Activated T-helper 17 cell treated with anti-CD3 and anti-CD28 coated beads, Interleukin-2, amount 50 U/mL, for 72 hours (primary cell): Measurements from ENCODE around the gene GUCY2F. TPM values are rescaled to one million over a fixed set of nuclear protein-coding genes. Genes with fewer than 3 reads are reported as not detected.

Experiments used
- ATAC-seq: fragments of 150-1000 bp; cut with Tn5 transposase; replicated peaks from 2 replicates; pipeline ENCODE4 v1.10.0; 2021; ENCODE audit warnings: mild to moderate bottlenecking, moderate library complexity
- H3K27ac Mint-ChIP-seq: one replicate; pipeline ENCODE4 v1.8.0; 2022; ENCODE audit warnings: mixed read lengths
- H3K27me3 Mint-ChIP-seq: one replicate; pipeline ENCODE4 v1.8.0; 2022; ENCODE audit warnings: mixed read lengths
- H3K36me3 Mint-ChIP-seq: one replicate; pipeline ENCODE4 v1.8.0; 2022; ENCODE audit warnings: low read depth, mild to moderate bottlenecking, mixed read lengths
- H3K4me1 Mint-ChIP-seq: one replicate; pipeline ENCODE4 v1.8.0; 2022; ENCODE audit warnings: mixed read lengths
- H3K4me3 Mint-ChIP-seq: one replicate; pipeline ENCODE4 v1.8.0; 2022; ENCODE audit warnings: mild to moderate bottlenecking, mixed read lengths
- H3K9me3 Mint-ChIP-seq: one replicate; pipeline ENCODE4 v1.8.0; 2022; ENCODE audit warnings: mixed read lengths
- total RNA-seq, 2 donors: library from RNA; stranded (reverse); gene quantifications; one replicate each; pipeline ENCODE4 v1.2.3, GENCODE V29; 2022

Gene GUCY2F
- total RNA-seq, 2 donors from 2014 or later, result not detected

- Mint-ChIP-seq H3K9me3 (no peaks in the 10 kb centered on the region), H3K4me1 (no peaks in the 10 kb centered on the region), H3K27ac (no peak overlapping the region), H3K27me3 (no peaks in the 10 kb centered on the region), H3K36me3 (no peaks in the 10 kb centered on the region), H3K4me3 (no peak overlapping the region)
- no peak for ATAC-seq
These were observed 137.8 kb downstream of the GUCY2F start for GRCh38 chrX:109344101-109344500.

GRCh38 chrX:109343671-109344070 is 138.2 kb downstream of the GUCY2F start:
- no peak overlapping the region for H3K4me3 Mint-ChIP-seq
- no peak for ATAC-seq
- no peak overlapping the region for H3K27ac Mint-ChIP-seq
- no peaks in the 10 kb centered on the region for H3K9me3 Mint-ChIP-seq
- H3K4me1 Mint-ChIP-seq, result no peaks in the 10 kb centered on the region
- no peaks in the 10 kb centered on the region for H3K36me3 Mint-ChIP-seq
- no peaks in the 10 kb centered on the region for H3K27me3 Mint-ChIP-seq

- Mint-ChIP-seq H3K9me3 (no peaks in the 10 kb centered on the region), H3K27me3 (no peaks in the 10 kb centered on the region), H3K27ac (no peak overlapping the region), H3K4me1 (no peaks in the 10 kb centered on the region), H3K4me3 (no peak overlapping the region), H3K36me3 (no peaks in the 10 kb centered on the region)
- ATAC-seq, result no peak
These were observed 145.7 kb downstream of the GUCY2F start for GRCh38 chrX:109336141-109336540.

- no peaks in the 10 kb centered on the region for H3K27me3 Mint-ChIP-seq
- H3K4me3 Mint-ChIP-seq, result no peak overlapping the region
- H3K36me3 Mint-ChIP-seq, result no peaks in the 10 kb centered on the region
- H3K9me3 Mint-ChIP-seq, result no peaks in the 10 kb centered on the region
- no peak overlapping the region for H3K27ac Mint-ChIP-seq
- ATAC-seq, result no peak
- no peaks in the 10 kb centered on the region for H3K4me1 Mint-ChIP-seq
These were observed 154.6 kb downstream of the GUCY2F start for GRCh38 chrX:109327251-109327650.

Other genes starting within 250 kb of the GUCY2F start
- gene NXT2, start 54.8 kb upstream of the GUCY2F start, total RNA-seq, result 10 to 100 TPM in 1 of 2 donors, 1 to 10 TPM in 1; 8.8 to 10.1 TPM
- under 1 TPM; 0.19 to 0.71 TPM for gene KCNE5, start 143.1 kb upstream of the GUCY2F start, total RNA-seq